ENCODE data around the gene DNAH8.

DNAH8 gene, protein sequence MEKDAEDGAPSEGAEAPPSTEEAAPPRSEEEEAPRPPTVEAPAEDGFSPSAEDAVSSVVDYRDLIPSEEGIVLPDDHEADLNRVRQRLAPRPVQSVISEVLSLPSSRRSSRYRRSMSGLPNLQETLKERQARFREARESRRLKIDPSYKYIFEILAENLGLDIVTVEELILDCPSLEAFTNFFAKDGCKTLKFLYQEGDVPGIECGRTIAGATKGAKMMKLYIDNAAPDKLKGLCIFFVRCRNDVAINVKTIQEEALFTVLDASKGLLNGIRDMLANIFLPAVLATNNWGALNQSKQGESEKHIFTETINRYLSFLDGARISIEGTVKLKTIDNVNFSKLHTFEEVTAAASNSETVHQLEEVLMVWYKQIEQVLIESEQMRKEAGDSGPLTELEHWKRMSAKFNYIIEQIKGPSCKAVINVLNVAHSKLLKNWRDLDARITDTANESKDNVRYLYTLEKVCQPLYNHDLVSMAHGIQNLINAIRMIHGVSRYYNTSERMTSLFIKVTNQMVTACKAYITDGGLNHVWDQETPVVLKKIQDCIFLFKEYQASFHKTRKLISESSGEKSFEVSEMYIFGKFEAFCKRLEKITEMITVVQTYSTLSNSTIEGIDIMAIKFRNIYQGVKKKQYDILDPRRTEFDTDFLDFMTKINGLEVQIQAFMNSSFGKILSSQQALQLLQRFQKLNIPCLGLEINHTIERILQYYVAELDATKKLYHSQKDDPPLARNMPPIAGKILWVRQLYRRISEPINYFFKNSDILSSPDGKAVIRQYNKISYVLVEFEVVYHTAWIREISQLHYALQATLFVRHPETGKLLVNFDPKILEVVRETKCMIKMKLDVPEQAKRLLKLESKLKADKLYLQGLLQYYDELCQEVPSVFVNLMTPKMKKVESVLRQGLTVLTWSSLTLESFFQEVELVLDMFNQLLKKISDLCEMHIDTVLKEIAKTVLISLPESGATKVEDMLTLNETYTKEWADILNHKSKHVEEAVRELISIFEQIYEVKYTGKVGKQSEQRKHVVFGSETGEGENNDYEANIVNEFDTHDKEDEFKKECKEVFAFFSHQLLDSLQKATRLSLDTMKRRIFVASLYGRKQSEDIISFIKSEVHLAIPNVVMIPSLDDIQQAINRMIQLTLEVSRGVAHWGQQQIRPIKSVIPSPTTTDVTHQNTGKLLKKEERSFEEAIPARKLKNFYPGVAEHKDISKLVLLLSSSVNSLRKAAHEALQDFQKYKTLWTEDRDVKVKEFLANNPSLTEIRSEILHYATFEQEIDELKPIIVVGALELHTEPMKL (N-terminal part only)

DNA sequence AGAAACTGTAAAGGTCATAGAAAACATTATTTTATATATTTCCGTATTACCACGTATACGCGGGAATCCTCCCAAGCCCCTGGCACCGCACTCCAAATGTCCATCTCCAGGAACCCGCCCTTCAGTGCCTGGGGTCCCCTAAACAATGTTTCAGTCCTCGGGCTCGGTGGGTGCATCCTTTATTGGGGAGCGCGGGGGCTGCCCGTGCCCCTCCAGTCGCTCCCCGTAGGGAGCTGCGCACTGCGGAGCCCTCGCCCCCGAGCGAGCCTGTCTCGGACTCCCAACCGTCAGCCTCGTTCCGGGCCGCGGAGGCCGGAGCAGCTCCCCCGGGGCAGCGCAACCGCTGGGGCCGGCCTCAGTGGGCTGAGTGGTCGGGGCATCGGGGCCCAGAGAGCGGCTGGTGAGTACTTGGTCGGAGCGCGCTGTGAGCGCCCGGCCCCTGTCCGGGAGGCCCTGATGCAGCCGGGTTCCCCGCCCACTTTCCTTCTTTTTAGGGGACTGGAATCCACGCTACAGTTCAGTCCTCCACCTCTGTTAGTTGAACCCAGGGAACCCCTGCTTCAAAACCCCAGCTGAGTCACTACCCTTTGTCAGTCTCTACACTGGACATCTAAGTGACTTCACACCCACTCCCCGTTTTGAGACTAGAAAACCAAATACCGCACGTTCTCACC, at the start of gene DNAH8:
TSS of gene DNAH8 (plus strand) at position 296 of the 674 bp plus-strand sequence. CDS start 7,499 bp downstream, outside the sequence.
- peak in 1 of 2 donors; percentile 9 for DNase-seq (ENCODE audit: low read depth in 2 of 2)

DNA sequence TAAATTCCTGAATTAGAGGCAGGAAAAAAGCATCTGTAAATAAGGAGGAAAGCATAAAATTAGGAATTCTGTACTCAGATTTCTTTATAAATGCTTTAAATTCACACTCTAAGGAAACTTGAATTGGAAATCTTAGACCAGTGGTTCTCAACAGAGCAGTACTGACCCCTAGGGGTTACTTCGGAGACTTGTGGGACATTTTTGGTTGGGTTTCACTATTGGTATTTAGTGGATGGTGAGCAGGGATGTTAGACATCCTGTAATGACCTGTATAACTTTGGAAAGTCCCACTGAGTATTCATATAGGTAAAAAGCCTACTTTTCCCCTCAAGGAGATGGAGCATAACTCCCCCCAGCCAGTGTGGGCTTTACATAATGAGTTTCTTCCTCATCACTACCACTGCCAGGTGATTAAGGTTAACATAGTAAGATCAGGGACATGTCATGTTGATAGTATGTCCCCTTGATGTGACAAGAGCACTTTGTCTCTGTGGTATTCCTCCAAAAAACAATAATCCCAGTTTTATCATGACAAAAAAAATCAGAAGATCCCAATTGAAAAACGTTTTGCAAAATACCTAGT, 43.1 kb upstream of the DNAH8 start:
- DNase-seq (ENCODE audit: low read depth in 2 of 2): no peak

- no peak for DNase-seq (ENCODE audit: low read depth in 2 of 2)
These were observed 41.5 kb upstream of the DNAH8 start for GRCh38 chr6:38673397-38674165.

- DNase-seq (ENCODE audit: low read depth in 2 of 2): no peak
These were observed 38.7 kb upstream of the DNAH8 start for GRCh38 chr6:38676236-38676973.

DNA sequence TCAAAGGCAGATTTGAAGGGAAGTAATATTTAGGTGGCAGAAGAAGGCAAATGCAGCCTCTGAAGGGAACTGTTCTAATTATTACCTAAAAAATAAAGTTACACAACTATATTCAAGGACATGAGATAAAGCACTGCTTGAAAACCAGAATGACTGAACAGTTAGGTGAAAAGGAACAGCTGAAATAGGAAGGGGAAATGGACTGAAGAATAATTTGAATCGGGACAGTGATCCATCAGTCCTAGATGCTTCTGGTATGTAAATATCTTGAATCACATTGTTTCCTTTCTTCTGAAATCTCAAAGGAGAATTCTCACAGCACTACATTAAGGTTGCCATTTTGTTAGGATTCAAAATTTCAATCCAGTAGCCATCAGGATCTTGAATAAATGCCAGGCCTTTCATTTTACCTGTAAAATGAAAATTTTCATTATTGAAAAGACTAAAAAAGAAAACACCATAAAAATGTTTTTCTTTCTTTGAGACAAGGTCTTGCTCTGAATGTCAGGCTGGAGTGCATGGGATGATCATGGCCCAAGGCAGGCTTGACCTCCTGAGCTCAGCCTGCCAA, 38.1 kb upstream of the DNAH8 start:
- no peak for DNase-seq (ENCODE audit: low read depth in 2 of 2)

- DNase-seq (ENCODE audit: low read depth in 2 of 2): no peak
These were observed 36.8 kb upstream of the DNAH8 start for GRCh38 chr6:38678178-38678760.

DNA sequence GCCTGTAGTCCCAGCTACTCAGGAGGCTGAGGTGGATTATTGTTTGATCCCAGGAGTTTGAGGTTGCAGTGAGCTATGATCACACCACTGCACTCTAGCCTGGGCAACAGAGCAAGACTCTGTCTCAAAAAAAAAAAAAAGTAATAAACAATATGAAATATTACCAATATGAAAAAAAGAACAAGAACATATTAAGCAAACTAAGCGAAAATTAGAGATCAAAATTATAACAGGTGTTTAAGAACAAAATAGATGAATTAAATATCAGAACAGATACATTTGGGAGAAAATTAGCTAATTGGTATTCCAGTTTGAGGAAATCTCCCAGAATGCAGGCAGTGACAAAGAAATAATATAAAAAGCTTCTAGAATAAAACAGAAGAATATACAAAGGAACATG, 35.4 kb upstream of the DNAH8 start:
- DNase-seq (ENCODE audit: low read depth in 2 of 2): no peak

GRCh38 chr6:38681850-38682249, 33.3 kb upstream of the DNAH8 start:
- no peak for DNase-seq (ENCODE audit: low read depth in 2 of 2)

DNA sequence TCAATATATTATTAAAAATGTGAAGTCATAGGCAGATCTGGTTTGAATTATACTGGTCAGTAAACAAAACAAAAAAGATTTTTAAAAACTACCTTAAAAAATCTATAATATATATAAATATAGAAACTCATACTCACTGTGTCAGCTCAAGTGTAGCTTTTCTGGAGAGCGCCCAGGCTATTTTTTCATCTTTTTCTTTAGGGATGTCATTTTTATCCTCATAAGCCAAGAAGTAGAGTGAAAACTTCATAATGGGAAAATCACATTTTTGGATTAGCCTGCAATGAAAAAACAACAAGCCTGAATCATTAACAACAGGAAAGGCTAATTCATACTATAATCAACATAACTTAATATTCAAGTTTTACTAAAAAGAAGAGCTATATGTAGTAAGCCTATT, 30.9 kb upstream of the DNAH8 start:
- DNase-seq (ENCODE audit: low read depth in 2 of 2): no peak

GRCh38 chr6:38684904-38685303, 30.2 kb upstream of the DNAH8 start:
- DNase-seq (ENCODE audit: low read depth in 2 of 2): no peak

DNA sequence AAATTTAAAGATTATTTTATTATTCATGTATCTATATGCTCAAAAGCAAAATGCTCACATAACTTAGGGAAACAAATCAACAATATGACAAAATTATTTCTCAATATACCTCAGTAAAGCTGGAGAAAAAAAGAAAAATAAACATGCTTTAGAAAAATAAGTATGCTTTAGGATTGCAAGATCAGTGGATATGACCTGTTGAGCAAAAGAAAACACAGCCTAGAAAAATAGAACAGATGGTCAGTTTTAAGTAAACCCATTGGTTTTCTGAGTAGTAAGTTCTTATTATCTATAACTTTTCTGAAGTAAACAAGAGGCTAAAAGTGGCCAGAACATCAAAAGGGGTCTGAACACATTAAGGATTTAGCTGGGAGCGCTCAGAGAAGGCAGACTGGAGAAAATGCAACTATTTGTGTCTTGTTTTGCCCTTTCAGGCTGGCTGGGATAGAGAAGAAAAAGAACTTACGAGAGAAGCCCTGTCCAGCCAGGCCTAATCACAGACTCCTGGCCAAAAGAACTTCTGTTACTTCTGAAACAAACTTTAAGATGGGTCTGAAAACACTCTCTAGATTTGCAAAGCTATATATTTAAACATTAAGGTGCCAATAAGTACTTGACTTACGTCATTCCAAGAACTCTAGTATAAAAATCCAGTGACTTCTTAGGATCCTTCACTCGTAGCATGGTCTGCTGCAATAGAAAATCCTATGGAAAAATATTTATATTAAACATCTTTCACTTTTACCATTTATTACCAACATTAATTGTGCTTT, 28.7 kb upstream of the DNAH8 start:
- no peak for DNase-seq (ENCODE audit: low read depth in 2 of 2)

DNA sequence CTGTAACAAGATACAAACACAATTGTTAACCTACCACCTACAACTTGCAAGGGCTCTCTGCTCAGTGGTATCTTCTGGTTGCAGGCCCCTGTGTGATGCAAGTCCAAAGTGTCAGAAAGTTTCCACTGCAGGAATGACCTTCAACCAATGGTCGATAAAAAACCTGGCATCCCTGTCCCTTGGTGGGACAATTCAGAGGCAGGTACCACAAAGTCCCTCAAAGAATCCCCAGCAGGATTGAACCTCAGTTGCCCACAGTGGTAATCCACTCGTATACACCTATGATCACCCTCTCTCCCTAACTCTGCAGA, 28.1 kb upstream of the DNAH8 start:
- DNase-seq (ENCODE audit: low read depth in 2 of 2): no peak

- DNase-seq (ENCODE audit: low read depth in 2 of 2): no peak
These were observed 27.6 kb upstream of the DNAH8 start for GRCh38 chr6:38687549-38687948.

DNA sequence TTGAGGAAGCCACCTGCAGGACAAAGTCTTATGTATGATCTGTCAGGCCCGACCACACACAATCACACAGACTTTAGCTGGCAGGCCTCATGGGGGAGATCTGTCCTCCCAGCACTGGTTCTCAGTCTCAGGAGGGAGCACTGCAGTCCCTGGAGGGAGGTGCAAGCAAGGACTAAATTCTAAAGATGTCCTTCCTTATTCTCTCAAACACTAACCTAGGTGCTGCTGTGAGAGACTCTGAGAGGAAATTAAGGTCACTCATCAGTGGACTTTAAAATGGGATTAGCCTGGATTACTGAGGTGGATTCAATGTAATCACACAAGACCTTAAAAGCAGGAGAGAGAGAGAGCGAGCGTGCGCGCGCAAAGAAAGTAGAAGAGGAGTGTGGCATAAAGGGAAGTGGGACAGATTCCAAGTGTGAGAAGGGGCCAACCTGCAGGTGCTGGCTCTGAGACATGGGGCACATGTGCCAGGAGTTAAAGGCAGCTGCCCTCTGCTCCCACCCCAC, 26.5 kb upstream of the DNAH8 start:
- no peak for DNase-seq (ENCODE audit: low read depth in 2 of 2)

DNA sequence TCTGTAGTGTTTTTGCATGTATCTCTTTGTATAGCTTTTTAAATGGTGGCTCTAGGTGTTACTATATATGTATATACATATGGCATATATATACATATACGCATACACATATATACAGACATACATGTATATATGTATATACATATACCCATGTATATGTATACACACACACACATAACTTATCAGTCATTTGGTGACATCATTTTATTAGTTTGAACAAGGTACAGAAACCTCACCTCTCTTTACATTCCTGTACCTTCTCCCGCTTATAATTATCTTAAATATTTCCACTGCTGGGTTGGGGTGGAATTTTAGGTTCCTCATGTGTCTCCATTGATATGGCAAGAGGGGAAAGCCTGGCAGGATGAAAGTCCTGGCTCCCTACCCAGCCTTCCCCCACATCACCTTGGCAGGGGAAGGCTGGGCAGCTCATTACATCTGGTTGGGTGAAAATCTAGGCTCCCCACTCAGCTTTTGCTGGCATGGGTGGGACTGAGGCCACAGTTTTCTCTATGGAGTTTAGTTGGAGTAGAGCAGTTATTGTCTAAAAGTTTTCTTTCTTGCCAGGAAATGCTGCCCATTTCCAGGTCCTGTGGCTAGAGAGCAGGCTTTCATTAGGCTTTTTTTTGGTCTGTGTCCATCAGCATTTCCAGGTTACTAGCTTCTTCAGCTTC, 19.7 kb upstream of the DNAH8 start:
- DNase-seq (ENCODE audit: low read depth in 2 of 2): no peak

DNA sequence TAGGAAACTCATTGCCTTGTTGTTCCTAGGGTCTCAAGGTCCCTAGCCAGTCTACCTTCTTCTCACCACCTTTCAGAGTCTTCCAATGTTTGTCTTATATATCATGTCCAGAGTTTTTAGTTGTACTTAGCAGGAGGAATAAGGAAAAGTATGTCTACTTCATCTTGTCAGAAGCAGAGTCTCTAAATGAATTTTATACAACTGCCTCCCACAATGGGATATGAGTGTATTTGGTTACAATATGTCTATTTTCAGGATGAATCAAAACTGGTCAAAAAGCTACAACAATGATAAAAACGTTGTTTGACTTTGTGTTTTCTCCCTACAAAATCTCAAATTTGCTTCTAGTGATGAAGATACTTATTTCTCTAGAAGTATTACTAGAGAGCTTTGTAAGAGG, 19.2 kb upstream of the DNAH8 start:
- DNase-seq (ENCODE audit: low read depth in 2 of 2): no peak

DNA sequence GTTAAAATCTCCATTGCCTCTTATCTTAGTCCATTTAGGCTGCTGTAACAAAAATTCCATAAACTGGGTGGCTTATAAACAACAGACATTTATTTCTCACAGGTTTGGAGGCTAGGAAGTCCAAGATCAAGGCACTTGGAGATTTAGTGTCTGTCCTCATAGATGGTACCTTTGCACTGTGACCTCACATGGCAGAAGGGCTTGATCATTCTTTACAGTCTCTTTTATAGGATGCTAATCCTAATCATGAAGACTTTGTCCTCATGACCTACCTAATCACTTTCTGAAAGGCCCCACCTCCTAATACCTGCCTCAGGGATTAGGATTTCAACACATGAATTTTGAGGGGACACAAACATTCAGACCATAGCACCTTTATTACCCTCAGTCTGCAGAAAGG, 18.8 kb upstream of the DNAH8 start:
- DNase-seq (ENCODE audit: low read depth in 2 of 2): no peak
